ENCODE measurements around the gene PLIN1.

PLIN1 gene

GRCh38 chr15:89672221-89673164 lies 6.7 kb downstream of the PLIN1 start:
- DNase-seq (ENCODE audit: low read depth, low spot score), result peak; percentile 73

- no peak for DNase-seq (ENCODE audit: low read depth, low spot score)
Observed at GRCh38 chr15:89671687-89672086, 7.5 kb downstream of the PLIN1 start.

GRCh38 chr15:89670971-89671560 lies 8.1 kb downstream of the PLIN1 start:
- DNase-seq (ENCODE audit: low read depth, low spot score), result no peak

- DNase-seq (ENCODE audit: low read depth, low spot score), result no peak
Observed at GRCh38 chr15:89669941-89670340, 9.2 kb downstream of the PLIN1 start.

- DNase-seq (ENCODE audit: low read depth, low spot score), result no peak
Observed at GRCh38 chr15:89669309-89669865, 9.8 kb downstream of the PLIN1 start.

- no peak for DNase-seq (ENCODE audit: low read depth, low spot score)
Observed at GRCh38 chr15:89668171-89668570, 11.0 kb downstream of the PLIN1 start.

- DNase-seq (ENCODE audit: low read depth, low spot score), result no peak
Observed at GRCh38 chr15:89667706-89667960, 11.5 kb downstream of the PLIN1 start.

GRCh38 chr15:89666858-89667705 lies 12.1 kb downstream of the PLIN1 start:
- no peak for DNase-seq (ENCODE audit: low read depth, low spot score)

GRCh38 chr15:89666184-89666857 lies 12.8 kb downstream of the PLIN1 start:
- no peak for DNase-seq (ENCODE audit: low read depth, low spot score)

GRCh38 chr15:89665449-89666181 lies 13.6 kb downstream of the PLIN1 start:
- peak; percentile 71 for DNase-seq (ENCODE audit: low read depth, low spot score)

GRCh38 chr15:89664441-89665350 lies 14.5 kb downstream of the PLIN1 start:
- no peak for DNase-seq (ENCODE audit: low read depth, low spot score)

GRCh38 chr15:89662893-89663626 lies 16.1 kb downstream of the PLIN1 start:
- DNase-seq (ENCODE audit: low read depth, low spot score), result peak; percentile 83

- DNase-seq (ENCODE audit: low read depth, low spot score), result no peak
Observed at GRCh38 chr15:89660556-89660955, 18.6 kb downstream of the PLIN1 start.

- DNase-seq (ENCODE audit: low read depth, low spot score), result no peak
Observed at GRCh38 chr15:89659295-89659694, 19.9 kb downstream of the PLIN1 start.

- no peak for DNase-seq (ENCODE audit: low read depth, low spot score)
Observed at GRCh38 chr15:89657686-89658200, 21.4 kb downstream of the PLIN1 start.

- no peak for DNase-seq (ENCODE audit: low read depth, low spot score)
Observed at GRCh38 chr15:89656116-89656815, 22.9 kb downstream of the PLIN1 start.

- peak; percentile 88 for DNase-seq (ENCODE audit: low read depth, low spot score)
Observed at GRCh38 chr15:89654847-89655805, 24.0 kb downstream of the PLIN1 start, which contains the start of gene KIF7. Gene KIF7, minus strand, starts transcription at chr15:89655467. Its CDS starts 2,537 bp downstream, at chr15:89652930.
